Measurements from ENCODE around the gene SOCS4.
A peak's percentile ranks its signal among the peaks of the same experiment; 100 is the strongest.
"Not testable (repeated sequence)": the region's sequence is repeated elsewhere in the genome, so short reads cannot be mapped to it uniquely, and the experiment has no call there.

SOCS4 gene

GRCh38 chr14:55052269-55052930 lies 25.4 kb downstream of the SOCS4 start:
- no peak for DNase-seq

- no peak for DNase-seq
These were observed 26.0 kb downstream of the SOCS4 start for GRCh38 chr14:55053018-55053417.

- no peak for DNase-seq
These were observed 26.5 kb downstream of the SOCS4 start for GRCh38 chr14:55053500-55053899.

GRCh38 chr14:55054098-55054497 lies 27.1 kb downstream of the SOCS4 start:
- DNase-seq = no peak

- no peak for DNase-seq
These were observed 30.9 kb downstream of the SOCS4 start for GRCh38 chr14:55057919-55058318.

- DNase-seq = no peak
These were observed 32.3 kb downstream of the SOCS4 start for GRCh38 chr14:55059333-55059732.

- DNase-seq = no peak
These were observed 35.7 kb downstream of the SOCS4 start for GRCh38 chr14:55062517-55063351.

GRCh38 chr14:55064896-55065295 lies 37.9 kb downstream of the SOCS4 start:
- DNase-seq = not testable (repeated sequence)

- DNase-seq = no peak
These were observed 38.4 kb downstream of the SOCS4 start for GRCh38 chr14:55065411-55065810.

- DNase-seq = no peak
These were observed 39.2 kb downstream of the SOCS4 start for GRCh38 chr14:55066223-55066622.

GRCh38 chr14:55070981-55071411 lies 44.0 kb downstream of the SOCS4 start:
- no peak for DNase-seq

- peak in 1 of 2 experiments; percentile 5 for DNase-seq
These were observed 45.0 kb downstream of the SOCS4 start for GRCh38 chr14:55071870-55072640.

- no peak for DNase-seq
These were observed 46.8 kb downstream of the SOCS4 start for GRCh38 chr14:55073856-55074255.

GRCh38 chr14:55074662-55075061 lies 47.6 kb downstream of the SOCS4 start:
- no peak for DNase-seq

- no peak for DNase-seq
These were observed 48.7 kb downstream of the SOCS4 start for GRCh38 chr14:55075628-55076175.

GRCh38 chr14:55077170-55078151 lies 50.4 kb downstream of the SOCS4 start:
- peak in 1 of 2 experiments; percentile 4 for DNase-seq

- DNase-seq = not testable (repeated sequence)
These were observed 52.9 kb downstream of the SOCS4 start for GRCh38 chr14:55079961-55080360.

- DNase-seq = no peak
These were observed 57.5 kb downstream of the SOCS4 start for GRCh38 chr14:55084401-55085059.

GRCh38 chr14:55085060-55085660 lies 58.1 kb downstream of the SOCS4 start:
- no peak for DNase-seq

- DNase-seq = no peak
These were observed 59.9 kb downstream of the SOCS4 start for GRCh38 chr14:55086938-55087337.

GRCh38 chr14:55088356-55088755 lies 61.3 kb downstream of the SOCS4 start:
- no peak for DNase-seq
